GM12891 (cell line): ENCODE results near the gene MIX23.
"Not testable (repeated sequence)": the region's sequence is repeated elsewhere in the genome, so short reads cannot be mapped to it uniquely, and the experiment has no call there.

Source experiments
- POLR2A ChIP-seq: IDR thresholded peaks from 2 replicates; pipeline ENCODE4 v1.6.1; 2011; ENCODE audit warnings: low read depth, low read length, control low read depth
- POLR2AphosphoS5 ChIP-seq: IDR thresholded peaks from 2 replicates; pipeline ENCODE4 v1.6.1; 2011; ENCODE audit warnings: low read depth, low read length, control low read depth
- SPI1 ChIP-seq: IDR thresholded peaks from 2 replicates; pipeline ENCODE4 v1.6.1; 2011; ENCODE audit warnings: low read depth, low read length, control low read depth
- TAF1 ChIP-seq: IDR thresholded peaks from 2 replicates; pipeline ENCODE4 v1.6.1; 2011; ENCODE audit warnings: low read depth, low read length, control low read depth

GRCh38 chr3:122365582-122366378, 17.3 kb downstream of the MIX23 start:
- TF ChIP-seq TAF1, POLR2AphosphoS5, POLR2A, SPI1: not testable (repeated sequence)
